Muscle of arm (tissue), 12 donors: ENCODE results near the gene CLEC2B. TPM values are rescaled to one million over a fixed set of nuclear protein-coding genes. Genes with fewer than 3 reads are reported as not detected.

ENCODE experiments used
- DNase-seq: peaks from one replicate; pipeline ENCODE4 v3.0.0-alpha.2; 2013
- polyA plus RNA-seq, 12 donors: library from polyadenylated mRNA; unstranded; fragments of 120-200 nt; gene quantifications; one replicate each; pipeline ENCODE4 v1.2.1, GENCODE V29; 2013; ENCODE audit not compliant: insufficient read length in 12 of 12

CLEC2B gene
- polyA plus RNA-seq, 12 donors: 1.3 to 7.2 (median 1.9) TPM; not detected in 2

DNA sequence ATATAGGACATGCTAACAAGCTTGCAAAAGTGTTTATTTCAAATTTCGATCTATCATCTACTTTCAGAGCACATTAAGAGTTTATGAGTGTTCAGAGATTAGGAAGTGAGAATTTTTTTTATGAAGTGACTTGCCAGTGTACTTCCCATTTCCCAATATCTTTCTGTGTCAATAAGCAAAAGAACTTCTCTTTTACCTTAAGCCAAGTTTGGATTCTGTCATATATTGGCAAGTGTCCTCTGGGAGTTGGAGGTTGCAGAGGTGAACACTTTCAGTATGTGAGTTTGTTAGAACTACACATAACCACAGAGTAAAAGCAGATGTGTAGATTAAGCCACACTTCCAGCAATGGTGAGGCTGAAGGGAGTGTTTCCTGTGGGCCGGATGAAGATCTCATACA, 58.5 kb downstream of the CLEC2B start:
- DNase-seq: no peak

DNA sequence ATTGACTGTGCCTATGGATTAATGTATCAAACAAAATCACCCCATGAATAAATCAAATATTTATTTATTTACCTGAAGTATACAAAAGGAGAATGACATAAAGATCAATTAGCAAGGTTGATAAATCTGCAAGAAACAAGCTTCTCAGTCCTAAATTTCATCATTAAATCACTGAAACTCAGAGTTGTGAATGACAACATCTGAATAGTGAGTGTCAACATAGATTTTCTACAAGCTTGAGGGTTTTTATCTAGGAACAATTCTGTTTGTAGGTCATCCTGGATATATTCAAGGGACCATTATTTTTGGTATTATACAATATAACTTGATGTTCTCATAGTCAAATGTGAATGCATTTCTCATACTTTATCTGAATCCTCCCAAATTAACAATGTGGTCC, 59.3 kb downstream of the CLEC2B start:
- no peak for DNase-seq

DNA sequence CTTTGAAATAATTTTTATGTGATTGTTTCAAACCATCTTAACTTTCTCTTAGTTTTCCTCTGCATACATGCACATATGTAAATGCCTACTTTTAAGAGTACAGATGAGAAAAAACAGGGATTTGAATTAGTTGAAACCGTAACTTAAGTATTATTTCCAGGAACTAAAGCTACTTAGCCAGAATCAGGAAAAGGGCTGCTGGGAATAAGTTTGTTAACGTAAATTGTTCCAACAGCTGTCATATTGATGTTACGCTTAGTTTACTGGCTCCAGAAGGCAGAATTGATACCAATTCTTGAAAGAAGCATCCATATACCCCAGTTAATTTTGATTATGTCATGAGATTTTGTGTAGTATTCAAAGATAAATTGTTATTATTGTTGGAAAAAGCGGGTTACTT, 59.8 kb downstream of the CLEC2B start:
- DNase-seq: no peak

DNA sequence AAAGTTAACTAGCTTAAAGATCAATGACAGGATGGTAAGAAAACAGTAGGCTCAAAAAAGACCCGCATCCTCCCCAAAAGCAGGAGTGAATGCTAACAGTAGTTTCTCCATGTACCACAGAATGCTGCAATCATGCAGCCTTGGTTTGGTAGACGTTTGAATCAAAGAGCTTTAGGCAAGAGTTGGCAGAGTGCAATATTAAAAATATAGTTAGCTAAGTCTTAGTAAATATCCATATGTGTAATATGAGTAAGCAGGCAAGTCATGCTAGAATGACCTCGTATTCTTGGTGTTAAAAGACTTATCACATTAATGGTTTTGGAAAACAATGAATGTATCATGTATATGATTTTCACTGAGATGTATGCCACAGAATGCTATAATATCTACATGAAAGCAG, 60.6 kb downstream of the CLEC2B start:
- DNase-seq: no peak

DNA sequence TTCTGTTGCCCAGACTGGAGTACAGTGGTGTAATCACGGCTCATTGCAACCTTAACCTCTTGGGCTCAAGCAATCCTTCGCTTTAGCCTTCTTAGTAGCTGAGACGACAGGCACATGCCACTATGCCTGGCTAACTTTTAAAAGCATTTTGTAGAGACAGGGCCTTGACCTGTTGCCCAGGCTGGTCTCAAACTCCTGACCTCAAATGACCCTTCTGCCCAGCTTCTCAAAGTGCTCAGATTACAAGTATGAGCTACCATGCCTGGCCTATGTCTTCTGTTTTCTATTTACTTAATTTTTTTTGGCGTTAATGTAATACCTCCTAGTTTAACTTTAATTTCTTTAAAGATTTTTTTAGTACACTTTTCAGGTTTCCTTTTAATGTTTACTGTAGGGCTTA, 62.4 kb downstream of the CLEC2B start:
- DNase-seq: no peak

DNA sequence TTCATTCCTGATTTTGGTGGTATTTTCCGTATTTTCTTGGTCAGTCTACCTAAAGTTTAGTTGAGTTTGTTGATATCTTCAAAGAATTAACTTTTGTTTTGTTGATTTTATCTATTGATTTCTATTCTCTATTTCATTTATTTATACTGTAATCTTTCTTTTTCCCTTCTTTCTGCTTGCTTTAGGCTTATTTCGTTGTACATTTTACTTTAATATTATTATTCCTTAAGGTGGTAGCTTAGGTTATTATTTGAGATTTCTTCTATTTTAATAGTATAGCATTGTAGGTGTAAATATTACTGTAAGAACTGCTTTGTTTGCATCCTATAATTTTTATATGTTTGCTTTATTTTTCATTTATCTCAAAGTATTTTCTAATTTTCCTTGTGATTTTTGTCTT, 63.3 kb downstream of the CLEC2B start:
- DNase-seq: no peak

Other genes with a start within 250 kb of the CLEC2B start
- gene CLEC2D, start 199.6 kb downstream of the CLEC2B start, polyA plus RNA-seq: 10 to 100 TPM in 5 of 12 donors, 1 to 10 TPM in 6, not detected in 1; 3.0 to 25.2 (median 9.2) TPM
- gene CLECL1, start 136.3 kb downstream of the CLEC2B start, polyA plus RNA-seq: under 1 TPM in 2 of 12 donors, not detected in 10; 0.21 to 0.91 TPM
- gene CD69, start 108.5 kb downstream of the CLEC2B start, polyA plus RNA-seq: 1 to 10 TPM in 6 of 12 donors, under 1 TPM in 4, not detected in 2; 0.66 to 5.8 (median 1.1) TPM
- gene KLRF1, start 41.9 kb downstream of the CLEC2B start, polyA plus RNA-seq: under 1 TPM in 8 of 12 donors, not detected in 4; 0.14 to 0.85 (median 0.46) TPM
- gene KLRF2, start 12.1 kb upstream of the CLEC2B start, polyA plus RNA-seq: under 1 TPM in 2 of 12 donors, not detected in 10; 0.25 to 0.47 TPM
- 1 to 10 TPM in 2 of 12 donors, not detected in 10; 1.1 to 4.1 TPM for gene CLEC2A, start 63.0 kb upstream of the CLEC2B start, polyA plus RNA-seq
- 1 to 10 TPM in 3 of 12 donors, under 1 TPM in 6, not detected in 3; 0.35 to 1.9 (median 0.61) TPM for gene CLEC12A, start 102.1 kb upstream of the CLEC2B start, polyA plus RNA-seq
- under 1 TPM in 6 of 12 donors, not detected in 6; 0.13 to 0.36 (median 0.31) TPM for gene CLEC1B, start 129.8 kb upstream of the CLEC2B start, polyA plus RNA-seq
- under 1 TPM in 3 of 12 donors, not detected in 9; 0.07 to 0.25 (median 0.14) TPM for gene CLEC12B, start 141.3 kb upstream of the CLEC2B start, polyA plus RNA-seq
- gene CLEC9A, start 161.3 kb upstream of the CLEC2B start, polyA plus RNA-seq: 1 to 10 TPM in 1 of 12 donors, under 1 TPM in 9, not detected in 2; 0.11 to 2.0 (median 0.25) TPM
- gene CLEC1A, start 229.6 kb upstream of the CLEC2B start, polyA plus RNA-seq: 1 to 10 TPM in 10 of 12 donors, not detected in 2; 1.9 to 5.3 (median 3.3) TPM